ENCODE results near the gene GRB10. TPM values are rescaled to one million over a fixed set of nuclear protein-coding genes. Genes with fewer than 3 reads are reported as not detected.

Gene GRB10
- total and polyA plus RNA-seq, 2 experiments from 2014 or later = 35.0 to 154 TPM

DNA sequence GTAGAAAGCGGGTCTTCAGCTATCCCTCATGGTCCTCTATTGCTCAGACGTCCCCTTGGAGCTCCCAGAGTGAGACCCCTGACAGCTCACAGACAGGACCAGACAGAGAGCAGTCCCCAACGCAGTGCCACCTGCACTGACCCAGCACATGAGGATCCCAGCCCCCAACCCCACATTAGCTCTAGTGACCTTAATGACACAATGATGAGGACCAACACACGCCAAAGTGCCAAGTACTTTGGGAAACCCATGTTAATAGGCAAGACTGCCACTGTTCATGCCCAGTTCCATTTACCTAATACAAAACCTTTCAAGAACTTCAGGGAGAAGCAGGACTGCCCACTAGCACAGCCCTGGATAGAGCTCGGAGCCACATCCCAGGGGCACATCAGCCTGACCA lies 5.7 kb upstream of the GRB10 start:
- peaks cover 44% of the 10 kb centered on the region for H3K4me1 Mint-ChIP-seq

More for the DNA sequence above, 5.7 kb upstream of the GRB10 start:
- peaks cover 46% of the 10 kb centered on the region for H3K36me3 Mint-ChIP-seq (ENCODE audit: low read depth)
- H3K27ac Mint-ChIP-seq = no peak overlapping the region
- Histone ChIP-seq H3K4me2 (no peak overlapping the region), H3K36me3 (ENCODE audit: insufficient read depth) (no peaks in the 10 kb centered on the region), H3K4me3 (no peak overlapping the region), H3K4me1 (ENCODE audit: insufficient read depth) (peaks cover 32% of the 10 kb centered on the region), H3K79me2 (replicated peaks; ENCODE audit: insufficient read depth) (peaks cover 91% of the 10 kb centered on the region), H3F3A (replicated peaks; ENCODE audit: low read depth) (no peaks in the 10 kb centered on the region; the same call in 1 of the 2 replicates), H3K27me3 (ENCODE audit: insufficient read depth) (peaks cover 2% of the 10 kb centered on the region; the same call in 1 of the 2 replicates), H3K9me2 (ENCODE audit: insufficient read depth) (0 out of 2 replicates have a peak, but pooled peaks cover 2% of the 10 kb centered on the region), H3K27ac (ENCODE audit: low read depth) (no peak overlapping the region), H2AFZ (no peak overlapping the region), H4K20me1 (replicated peaks; ENCODE audit: insufficient read depth) (peaks cover 41% of the 10 kb centered on the region)
- DNase-seq (ENCODE audit: low spot score) = no peak
- no peak for ATAC-seq
- peaks cover 13% of the 10 kb centered on the region for H3K27me3 Mint-ChIP-seq (ENCODE audit: insufficient read depth, low read depth, poor library complexity)
- TF ChIP-seq CREB1 (CRISPR knock-in tag; IDR thresholded peaks at IDR 0.05; ENCODE audit: low read depth) (no peak), EZH2 (IDR thresholded peaks at IDR 0.05; ENCODE audit: low read depth, unreplicated experiment) (no peak), JUNB (IDR thresholded peaks at IDR 0.05; ENCODE audit: unreplicated experiment) (no peak), ZNF114 (CRISPR knock-in tag; IDR thresholded peaks at IDR 0.05) (no peak), EZH2phosphoT487 (IDR thresholded peaks at IDR 0.05; ENCODE audit: unreplicated experiment) (no peak), NANOG (IDR thresholded peaks at IDR 0.05; ENCODE audit: borderline replicate concordance) (no peak), STAT1 (IDR thresholded peaks at IDR 0.05; ENCODE audit: unreplicated experiment) (no peak), POLR2AphosphoS5 (IDR thresholded peaks at IDR 0.05; ENCODE audit: low read depth) (no peak), ZNF331 (CRISPR knock-in tag; IDR thresholded peaks at IDR 0.05; ENCODE audit: low read depth) (no peak)
- TF ChIP-seq, protein P1, sequence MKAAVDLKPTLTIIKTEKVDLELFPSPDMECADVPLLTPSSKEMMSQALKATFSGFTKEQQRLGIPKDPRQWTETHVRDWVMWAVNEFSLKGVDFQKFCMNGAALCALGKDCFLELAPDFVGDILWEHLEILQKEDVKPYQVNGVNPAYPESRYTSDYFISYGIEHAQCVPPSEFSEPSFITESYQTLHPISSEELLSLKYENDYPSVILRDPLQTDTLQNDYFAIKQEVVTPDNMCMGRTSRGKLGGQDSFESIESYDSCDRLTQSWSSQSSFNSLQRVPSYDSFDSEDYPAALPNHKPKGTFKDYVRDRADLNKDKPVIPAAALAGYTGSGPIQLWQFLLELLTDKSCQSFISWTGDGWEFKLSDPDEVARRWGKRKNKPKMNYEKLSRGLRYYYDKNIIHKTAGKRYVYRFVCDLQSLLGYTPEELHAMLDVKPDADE (IDR thresholded peaks at IDR 0.05) = no peak
- TF ChIP-seq, protein P2, sequence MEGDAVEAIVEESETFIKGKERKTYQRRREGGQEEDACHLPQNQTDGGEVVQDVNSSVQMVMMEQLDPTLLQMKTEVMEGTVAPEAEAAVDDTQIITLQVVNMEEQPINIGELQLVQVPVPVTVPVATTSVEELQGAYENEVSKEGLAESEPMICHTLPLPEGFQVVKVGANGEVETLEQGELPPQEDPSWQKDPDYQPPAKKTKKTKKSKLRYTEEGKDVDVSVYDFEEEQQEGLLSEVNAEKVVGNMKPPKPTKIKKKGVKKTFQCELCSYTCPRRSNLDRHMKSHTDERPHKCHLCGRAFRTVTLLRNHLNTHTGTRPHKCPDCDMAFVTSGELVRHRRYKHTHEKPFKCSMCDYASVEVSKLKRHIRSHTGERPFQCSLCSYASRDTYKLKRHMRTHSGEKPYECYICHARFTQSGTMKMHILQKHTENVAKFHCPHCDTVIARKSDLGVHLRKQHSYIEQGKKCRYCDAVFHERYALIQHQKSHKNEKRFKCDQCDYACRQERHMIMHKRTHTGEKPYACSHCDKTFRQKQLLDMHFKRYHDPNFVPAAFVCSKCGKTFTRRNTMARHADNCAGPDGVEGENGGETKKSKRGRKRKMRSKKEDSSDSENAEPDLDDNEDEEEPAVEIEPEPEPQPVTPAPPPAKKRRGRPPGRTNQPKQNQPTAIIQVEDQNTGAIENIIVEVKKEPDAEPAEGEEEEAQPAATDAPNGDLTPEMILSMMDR (conservative IDR thresholded peaks at IDR 0.05; ENCODE audit: low read depth in 2 of 2) = no peak
- TF ChIP-seq, protein P3, sequence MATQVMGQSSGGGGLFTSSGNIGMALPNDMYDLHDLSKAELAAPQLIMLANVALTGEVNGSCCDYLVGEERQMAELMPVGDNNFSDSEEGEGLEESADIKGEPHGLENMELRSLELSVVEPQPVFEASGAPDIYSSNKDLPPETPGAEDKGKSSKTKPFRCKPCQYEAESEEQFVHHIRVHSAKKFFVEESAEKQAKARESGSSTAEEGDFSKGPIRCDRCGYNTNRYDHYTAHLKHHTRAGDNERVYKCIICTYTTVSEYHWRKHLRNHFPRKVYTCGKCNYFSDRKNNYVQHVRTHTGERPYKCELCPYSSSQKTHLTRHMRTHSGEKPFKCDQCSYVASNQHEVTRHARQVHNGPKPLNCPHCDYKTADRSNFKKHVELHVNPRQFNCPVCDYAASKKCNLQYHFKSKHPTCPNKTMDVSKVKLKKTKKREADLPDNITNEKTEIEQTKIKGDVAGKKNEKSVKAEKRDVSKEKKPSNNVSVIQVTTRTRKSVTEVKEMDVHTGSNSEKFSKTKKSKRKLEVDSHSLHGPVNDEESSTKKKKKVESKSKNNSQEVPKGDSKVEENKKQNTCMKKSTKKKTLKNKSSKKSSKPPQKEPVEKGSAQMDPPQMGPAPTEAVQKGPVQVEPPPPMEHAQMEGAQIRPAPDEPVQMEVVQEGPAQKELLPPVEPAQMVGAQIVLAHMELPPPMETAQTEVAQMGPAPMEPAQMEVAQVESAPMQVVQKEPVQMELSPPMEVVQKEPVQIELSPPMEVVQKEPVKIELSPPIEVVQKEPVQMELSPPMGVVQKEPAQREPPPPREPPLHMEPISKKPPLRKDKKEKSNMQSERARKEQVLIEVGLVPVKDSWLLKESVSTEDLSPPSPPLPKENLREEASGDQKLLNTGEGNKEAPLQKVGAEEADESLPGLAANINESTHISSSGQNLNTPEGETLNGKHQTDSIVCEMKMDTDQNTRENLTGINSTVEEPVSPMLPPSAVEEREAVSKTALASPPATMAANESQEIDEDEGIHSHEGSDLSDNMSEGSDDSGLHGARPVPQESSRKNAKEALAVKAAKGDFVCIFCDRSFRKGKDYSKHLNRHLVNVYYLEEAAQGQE (IDR thresholded peaks at IDR 0.05; ENCODE audit: unreplicated experiment) = no peak
- TF ChIP-seq, protein P4, sequence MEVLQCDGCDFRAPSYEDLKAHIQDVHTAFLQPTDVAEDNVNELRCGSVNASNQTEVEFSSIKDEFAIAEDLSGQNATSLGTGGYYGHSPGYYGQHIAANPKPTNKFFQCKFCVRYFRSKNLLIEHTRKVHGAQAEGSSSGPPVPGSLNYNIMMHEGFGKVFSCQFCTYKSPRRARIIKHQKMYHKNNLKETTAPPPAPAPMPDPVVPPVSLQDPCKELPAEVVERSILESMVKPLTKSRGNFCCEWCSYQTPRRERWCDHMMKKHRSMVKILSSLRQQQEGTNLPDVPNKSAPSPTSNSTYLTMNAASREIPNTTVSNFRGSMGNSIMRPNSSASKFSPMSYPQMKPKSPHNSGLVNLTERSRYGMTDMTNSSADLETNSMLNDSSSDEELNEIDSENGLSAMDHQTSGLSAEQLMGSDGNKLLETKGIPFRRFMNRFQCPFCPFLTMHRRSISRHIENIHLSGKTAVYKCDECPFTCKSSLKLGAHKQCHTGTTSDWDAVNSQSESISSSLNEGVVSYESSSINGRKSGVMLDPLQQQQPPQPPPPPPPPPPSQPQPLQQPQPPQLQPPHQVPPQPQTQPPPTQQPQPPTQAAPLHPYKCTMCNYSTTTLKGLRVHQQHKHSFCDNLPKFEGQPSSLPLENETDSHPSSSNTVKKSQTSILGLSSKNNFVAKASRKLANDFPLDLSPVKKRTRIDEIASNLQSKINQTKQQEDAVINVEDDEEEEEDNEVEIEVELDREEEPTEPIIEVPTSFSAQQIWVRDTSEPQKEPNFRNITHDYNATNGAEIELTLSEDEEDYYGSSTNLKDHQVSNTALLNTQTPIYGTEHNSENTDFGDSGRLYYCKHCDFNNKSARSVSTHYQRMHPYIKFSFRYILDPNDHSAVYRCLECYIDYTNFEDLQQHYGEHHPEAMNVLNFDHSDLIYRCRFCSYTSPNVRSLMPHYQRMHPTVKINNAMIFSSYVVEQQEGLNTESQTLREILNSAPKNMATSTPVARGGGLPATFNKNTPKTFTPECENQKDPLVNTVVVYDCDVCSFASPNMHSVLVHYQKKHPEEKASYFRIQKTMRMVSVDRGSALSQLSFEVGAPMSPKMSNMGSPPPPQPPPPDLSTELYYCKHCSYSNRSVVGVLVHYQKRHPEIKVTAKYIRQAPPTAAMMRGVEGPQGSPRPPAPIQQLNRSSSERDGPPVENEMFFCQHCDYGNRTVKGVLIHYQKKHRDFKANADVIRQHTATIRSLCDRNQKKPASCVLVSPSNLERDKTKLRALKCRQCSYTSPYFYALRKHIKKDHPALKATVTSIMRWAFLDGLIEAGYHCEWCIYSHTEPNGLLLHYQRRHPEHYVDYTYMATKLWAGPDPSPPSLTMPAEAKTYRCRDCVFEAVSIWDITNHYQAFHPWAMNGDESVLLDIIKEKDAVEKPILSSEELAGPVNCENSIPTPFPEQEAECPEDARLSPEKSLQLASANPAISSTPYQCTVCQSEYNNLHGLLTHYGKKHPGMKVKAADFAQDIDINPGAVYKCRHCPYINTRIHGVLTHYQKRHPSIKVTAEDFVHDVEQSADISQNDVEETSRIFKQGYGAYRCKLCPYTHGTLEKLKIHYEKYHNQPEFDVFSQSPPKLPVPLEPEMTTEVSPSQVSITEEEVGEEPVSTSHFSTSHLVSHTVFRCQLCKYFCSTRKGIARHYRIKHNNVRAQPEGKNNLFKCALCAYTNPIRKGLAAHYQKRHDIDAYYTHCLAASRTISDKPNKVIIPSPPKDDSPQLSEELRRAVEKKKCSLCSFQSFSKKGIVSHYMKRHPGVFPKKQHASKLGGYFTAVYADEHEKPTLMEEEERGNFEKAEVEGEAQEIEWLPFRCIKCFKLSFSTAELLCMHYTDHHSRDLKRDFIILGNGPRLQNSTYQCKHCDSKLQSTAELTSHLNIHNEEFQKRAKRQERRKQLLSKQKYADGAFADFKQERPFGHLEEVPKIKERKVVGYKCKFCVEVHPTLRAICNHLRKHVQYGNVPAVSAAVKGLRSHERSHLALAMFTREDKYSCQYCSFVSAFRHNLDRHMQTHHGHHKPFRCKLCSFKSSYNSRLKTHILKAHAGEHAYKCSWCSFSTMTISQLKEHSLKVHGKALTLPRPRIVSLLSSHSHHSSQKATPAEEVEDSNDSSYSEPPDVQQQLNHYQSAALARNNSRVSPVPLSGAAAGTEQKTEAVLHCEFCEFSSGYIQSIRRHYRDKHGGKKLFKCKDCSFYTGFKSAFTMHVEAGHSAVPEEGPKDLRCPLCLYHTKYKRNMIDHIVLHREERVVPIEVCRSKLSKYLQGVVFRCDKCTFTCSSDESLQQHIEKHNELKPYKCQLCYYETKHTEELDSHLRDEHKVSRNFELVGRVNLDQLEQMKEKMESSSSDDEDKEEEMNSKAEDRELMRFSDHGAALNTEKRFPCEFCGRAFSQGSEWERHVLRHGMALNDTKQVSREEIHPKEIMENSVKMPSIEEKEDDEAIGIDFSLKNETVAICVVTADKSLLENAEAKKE (CRISPR knock-in tag; IDR thresholded peaks at IDR 0.05) = no peak
- peaks cover 19% of the 10 kb centered on the region for H3K9me3 Mint-ChIP-seq
- H3K4me3 Mint-ChIP-seq = no peak overlapping the region

All from GM23338 (cell line).